Glomerular endothelial cell (primary cell): ENCODE results near the gene PRUNE2. TPM values are rescaled to one million over a fixed set of nuclear protein-coding genes. Genes with fewer than 3 reads are reported as not detected.

Experiments used
- DNase-seq: peaks from one replicate; pipeline ENCODE4 v3.0.0-alpha.2; 2011; ENCODE audit warnings: low read depth, low spot score; ENCODE audit errors: extremely low read depth
- total RNA-seq: library from RNA; depleted of rRNA; stranded (reverse); fragments of >200 nt; gene quantifications from 2 replicates; pipeline ENCODE4 v1.2.3, GENCODE V29; 2015

Gene PRUNE2
- total RNA-seq, 1 donor from 2014 or later = 7.1 TPM

- peak; percentile 93 for DNase-seq
Observed at GRCh38 chr9:76704593-76705204, 201.2 kb downstream of the PRUNE2 start.

GRCh38 chr9:76703270-76703669, 202.6 kb downstream of the PRUNE2 start:
- no peak for DNase-seq

- DNase-seq = no peak
Observed at GRCh38 chr9:76701441-76702039, 204.4 kb downstream of the PRUNE2 start.

GRCh38 chr9:76700916-76701315, 205.0 kb downstream of the PRUNE2 start:
- no peak for DNase-seq

GRCh38 chr9:76699971-76700370, 205.9 kb downstream of the PRUNE2 start:
- no peak for DNase-seq

- no peak for DNase-seq
Observed at GRCh38 chr9:76697554-76697953, 208.4 kb downstream of the PRUNE2 start.

GRCh38 chr9:76697081-76697480, 208.8 kb downstream of the PRUNE2 start:
- DNase-seq = no peak

GRCh38 chr9:76693912-76694311, 212.0 kb downstream of the PRUNE2 start:
- DNase-seq = no peak

GRCh38 chr9:76692458-76693129, 213.3 kb downstream of the PRUNE2 start:
- no peak for DNase-seq

- no peak for DNase-seq
Observed at GRCh38 chr9:76691517-76692313, 214.2 kb downstream of the PRUNE2 start.

GRCh38 chr9:76690973-76691370, 214.9 kb downstream of the PRUNE2 start:
- no peak for DNase-seq

- no peak for DNase-seq
Observed at GRCh38 chr9:76690246-76690972, 215.5 kb downstream of the PRUNE2 start.

- no peak for DNase-seq
Observed at GRCh38 chr9:76688471-76689238, 217.3 kb downstream of the PRUNE2 start.

- peak; percentile 88 for DNase-seq
Observed at GRCh38 chr9:76687861-76688391, 218.0 kb downstream of the PRUNE2 start.

GRCh38 chr9:76686756-76687155, 219.2 kb downstream of the PRUNE2 start:
- no peak for DNase-seq

GRCh38 chr9:76684213-76684612, 221.7 kb downstream of the PRUNE2 start:
- DNase-seq = no peak

- no peak for DNase-seq
Observed at GRCh38 chr9:76681556-76681955, 224.4 kb downstream of the PRUNE2 start.

GRCh38 chr9:76680716-76681425, 225.0 kb downstream of the PRUNE2 start:
- DNase-seq = no peak

- no peak for DNase-seq
Observed at GRCh38 chr9:76677481-76678055, 228.3 kb downstream of the PRUNE2 start.
